ENCODE measurements around the gene SLC25A21.
"Not testable (repeated sequence)": the region's sequence is repeated elsewhere in the genome, so short reads cannot be mapped to it uniquely, and the experiment has no call there.

Gene SLC25A21

DNA sequence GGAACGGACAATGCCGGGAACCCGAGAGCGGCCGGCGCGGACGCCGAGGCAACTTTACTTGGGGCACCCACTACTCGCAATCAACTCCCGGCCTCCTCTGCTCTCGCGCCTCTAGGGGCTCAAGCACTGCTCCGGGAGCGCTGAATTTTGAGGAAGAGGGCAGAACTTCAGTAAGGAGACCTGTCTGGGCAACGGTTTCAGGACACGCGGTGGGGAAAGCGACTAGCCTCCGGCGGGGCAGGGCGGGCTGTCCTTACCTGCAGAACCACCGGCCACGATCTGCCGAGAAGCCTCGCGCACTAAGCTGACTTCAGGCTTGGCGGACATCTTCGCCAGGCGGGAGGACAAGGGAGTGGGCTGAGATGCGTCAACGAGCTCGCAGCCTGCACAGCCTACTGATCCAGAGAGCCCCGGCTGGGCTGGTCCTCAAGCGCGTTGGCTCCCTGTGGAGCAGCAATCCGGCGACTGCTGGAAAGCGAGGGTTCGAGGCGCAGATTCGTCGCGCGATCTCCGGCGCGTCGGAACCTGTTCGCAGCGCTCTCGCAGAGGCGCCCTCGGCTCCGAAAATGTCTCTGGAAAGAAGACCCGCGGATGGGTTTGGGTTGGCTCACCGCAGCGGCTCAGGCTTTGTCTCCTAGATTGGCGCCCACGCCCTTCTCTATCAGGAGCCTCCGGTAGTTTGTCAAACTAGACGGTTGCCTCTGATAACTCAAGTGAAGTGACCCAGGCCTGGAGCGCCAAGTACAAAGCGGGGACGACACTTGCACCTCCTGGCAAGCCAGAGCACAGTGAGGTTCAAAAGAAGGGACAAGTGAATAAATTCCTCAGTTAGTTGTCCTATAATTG is at the start of gene SLC25A21:
Gene SLC25A21 (minus strand): TSS at position 583 of the 846 bp plus-strand sequence.
- TF ChIP-seq, protein P1, sequence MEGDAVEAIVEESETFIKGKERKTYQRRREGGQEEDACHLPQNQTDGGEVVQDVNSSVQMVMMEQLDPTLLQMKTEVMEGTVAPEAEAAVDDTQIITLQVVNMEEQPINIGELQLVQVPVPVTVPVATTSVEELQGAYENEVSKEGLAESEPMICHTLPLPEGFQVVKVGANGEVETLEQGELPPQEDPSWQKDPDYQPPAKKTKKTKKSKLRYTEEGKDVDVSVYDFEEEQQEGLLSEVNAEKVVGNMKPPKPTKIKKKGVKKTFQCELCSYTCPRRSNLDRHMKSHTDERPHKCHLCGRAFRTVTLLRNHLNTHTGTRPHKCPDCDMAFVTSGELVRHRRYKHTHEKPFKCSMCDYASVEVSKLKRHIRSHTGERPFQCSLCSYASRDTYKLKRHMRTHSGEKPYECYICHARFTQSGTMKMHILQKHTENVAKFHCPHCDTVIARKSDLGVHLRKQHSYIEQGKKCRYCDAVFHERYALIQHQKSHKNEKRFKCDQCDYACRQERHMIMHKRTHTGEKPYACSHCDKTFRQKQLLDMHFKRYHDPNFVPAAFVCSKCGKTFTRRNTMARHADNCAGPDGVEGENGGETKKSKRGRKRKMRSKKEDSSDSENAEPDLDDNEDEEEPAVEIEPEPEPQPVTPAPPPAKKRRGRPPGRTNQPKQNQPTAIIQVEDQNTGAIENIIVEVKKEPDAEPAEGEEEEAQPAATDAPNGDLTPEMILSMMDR (IDR thresholded peaks at IDR 0.05; ENCODE audit: low read depth, low read length, missing control alignments): no peak
- no peak within 1 kb of the TSS for H3K4me3 ChIP-seq (ENCODE audit: low read depth, low read length)
- no peak for DNase-seq (ENCODE audit: low read depth)

DNA sequence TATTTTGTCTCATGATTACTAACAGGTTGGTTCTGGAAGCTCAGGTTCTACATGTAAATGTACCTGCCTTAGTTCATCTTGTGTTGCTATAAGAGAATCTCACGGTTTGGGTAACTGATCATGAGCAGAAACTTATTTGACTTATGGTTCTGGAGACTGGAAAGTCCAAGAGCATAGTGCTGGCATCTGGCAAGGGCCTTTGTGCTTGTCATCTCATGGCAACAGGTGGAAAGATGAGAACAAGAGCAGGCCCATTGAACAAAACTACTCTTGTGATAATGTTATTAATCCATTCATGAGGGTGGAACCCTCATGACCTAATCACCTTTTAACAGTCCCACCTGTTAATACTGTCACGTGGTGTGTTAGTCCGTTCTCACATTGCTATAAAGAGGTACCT is 48.7 kb upstream of the SLC25A21 start:
- H3K4me3 ChIP-seq (ENCODE audit: low read depth, low read length): no peak overlapping the region
- DNase-seq (ENCODE audit: low read depth): no peak
- TF ChIP-seq, protein P1 (IDR thresholded peaks at IDR 0.05; ENCODE audit: low read depth, low read length, missing control alignments): no peak

DNA sequence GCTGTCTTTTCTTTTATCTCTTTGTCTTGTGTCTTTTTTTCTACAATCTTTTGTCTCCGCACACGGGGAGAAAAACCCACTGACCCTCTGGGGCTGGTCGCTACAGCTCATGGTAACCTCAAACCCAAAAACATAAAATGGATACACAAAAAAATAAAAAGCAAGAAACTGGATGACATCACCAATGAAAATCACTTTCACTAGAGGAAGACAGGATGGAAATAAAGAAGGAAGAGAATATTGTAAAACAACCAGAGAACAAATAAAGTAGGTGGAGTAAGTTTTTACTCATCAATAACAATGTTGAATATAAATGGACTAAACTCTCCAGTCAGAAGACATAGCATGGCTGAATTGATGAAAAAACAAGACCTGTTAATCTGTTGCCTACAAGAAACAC is 42.9 kb upstream of the SLC25A21 start:
- TF ChIP-seq, protein P1 (IDR thresholded peaks at IDR 0.05; ENCODE audit: low read depth, low read length, missing control alignments): no peak
- no peak overlapping the region for H3K4me3 ChIP-seq (ENCODE audit: low read depth, low read length)
- no peak for DNase-seq (ENCODE audit: low read depth)

DNA sequence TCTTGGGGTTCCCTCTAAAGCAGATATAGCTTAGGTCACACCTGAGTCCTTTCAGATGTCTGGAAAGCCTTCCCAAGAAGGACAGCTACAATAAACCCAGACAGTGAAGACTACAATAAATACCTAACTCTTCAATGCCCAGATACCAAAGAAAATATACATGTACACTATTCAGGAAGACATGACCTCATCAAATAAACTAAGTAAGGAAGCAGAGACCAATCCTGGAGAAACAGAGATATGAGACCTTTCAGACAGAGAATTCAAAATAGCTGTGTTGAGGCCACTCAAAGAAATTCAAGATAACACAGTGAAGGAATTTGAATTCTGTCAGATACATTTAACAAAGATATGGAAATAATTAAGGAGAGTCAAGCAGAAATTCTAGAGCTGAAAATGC is 40.6 kb upstream of the SLC25A21 start:
- TF ChIP-seq, protein P1 (IDR thresholded peaks at IDR 0.05; ENCODE audit: low read depth, low read length, missing control alignments): no peak
- DNase-seq (ENCODE audit: low read depth): no peak
- no peak overlapping the region for H3K4me3 ChIP-seq (ENCODE audit: low read depth, low read length)

DNA sequence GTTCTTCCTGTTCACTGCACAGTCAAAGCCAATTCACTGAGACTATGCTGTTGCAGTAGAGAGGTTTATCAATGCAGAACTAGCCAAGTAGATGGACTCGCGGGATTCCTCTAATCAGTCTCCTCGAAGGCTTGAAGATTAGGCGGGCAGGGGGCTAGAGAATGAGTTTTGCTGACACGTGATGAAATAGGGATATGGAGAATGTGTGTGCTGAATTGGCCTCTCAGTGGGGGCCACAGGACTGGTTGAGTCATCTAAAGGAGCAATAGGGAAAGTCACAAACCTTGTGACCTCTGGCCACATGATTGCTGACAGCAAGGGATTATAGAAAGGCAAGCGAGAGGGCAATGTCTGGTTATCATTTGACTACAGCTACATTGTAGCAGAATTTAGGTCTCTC is 38.0 kb upstream of the SLC25A21 start:
- no peak overlapping the region for H3K4me3 ChIP-seq (ENCODE audit: low read depth, low read length)
- TF ChIP-seq, protein P1 (IDR thresholded peaks at IDR 0.05; ENCODE audit: low read depth, low read length, missing control alignments): no peak
- no peak for DNase-seq (ENCODE audit: low read depth)

DNA sequence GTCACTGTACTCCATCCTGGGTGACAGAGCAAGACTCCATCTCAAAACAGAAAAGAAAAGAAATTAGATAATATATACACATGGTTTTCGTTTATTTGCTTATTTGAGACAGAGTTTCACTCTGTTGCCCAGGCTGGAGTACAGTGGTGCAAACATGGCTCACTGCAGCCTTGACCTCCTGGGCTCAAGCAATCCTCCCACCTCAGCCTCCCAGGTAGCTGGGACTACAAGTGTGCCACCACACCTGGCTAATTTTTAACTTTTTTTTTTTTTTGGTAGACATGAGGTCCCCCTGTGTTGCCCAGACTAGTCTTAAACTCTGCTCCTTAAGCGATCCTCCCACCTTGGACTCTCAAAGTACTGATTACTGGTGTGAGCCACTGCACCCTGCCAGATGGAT is 37.2 kb upstream of the SLC25A21 start:
- not testable (repeated sequence) for H3K4me3 ChIP-seq (ENCODE audit: low read depth, low read length); DNase-seq (ENCODE audit: low read depth)

DNA sequence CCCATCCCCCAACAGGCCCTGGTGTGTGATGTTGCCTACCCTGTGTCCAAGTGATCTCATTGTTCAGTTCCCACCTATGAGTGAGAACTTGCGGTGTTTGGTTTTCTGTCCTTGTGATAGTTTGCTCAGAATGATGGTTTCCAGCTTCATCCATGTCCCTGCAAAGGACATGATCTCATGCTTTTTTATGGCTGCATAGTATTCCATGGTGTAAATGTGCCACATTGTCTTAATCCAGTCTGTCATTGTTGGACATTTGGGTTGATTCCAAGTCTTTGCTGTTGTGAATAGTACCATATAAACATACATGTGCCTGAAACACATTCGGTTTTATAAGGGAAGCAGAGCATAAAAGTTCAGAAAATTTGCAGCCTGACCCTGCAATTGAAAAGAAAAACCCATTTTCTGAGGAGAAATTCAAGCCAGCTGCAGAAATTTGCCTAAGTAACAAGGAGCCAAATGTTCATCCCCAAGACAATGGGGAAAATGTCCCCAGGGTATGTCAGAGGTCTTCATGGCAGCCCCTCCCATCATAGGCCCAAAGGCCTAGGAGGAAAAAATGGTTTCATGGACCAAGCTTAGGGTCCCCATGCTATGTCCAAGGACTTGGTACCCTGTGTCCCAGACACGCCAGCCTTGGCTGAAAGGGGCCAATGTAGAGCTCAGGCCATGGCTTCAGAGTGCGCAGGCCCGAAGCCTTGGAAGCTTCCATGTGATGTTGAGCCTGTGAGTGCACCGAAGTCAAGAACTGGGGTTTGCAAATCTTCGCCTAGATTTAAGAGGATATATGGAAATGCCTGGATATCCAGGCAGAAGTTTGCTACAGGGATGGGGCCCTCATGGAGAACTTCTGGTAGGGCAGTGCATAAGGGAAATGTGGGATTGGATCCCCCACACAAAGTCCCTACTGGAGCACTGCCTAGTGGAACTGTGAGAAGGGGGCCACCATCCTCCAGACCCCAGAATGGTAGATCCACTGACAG is 33.5 kb upstream of the SLC25A21 start:
- not testable (repeated sequence) for DNase-seq (ENCODE audit: low read depth); H3K4me3 ChIP-seq (ENCODE audit: low read depth, low read length)

Measured in GM12864 (cell line).